SK-N-DZ (cell line): Measurements from ENCODE around the gene VDAC2.
"Not testable (repeated sequence)": the region's sequence is repeated elsewhere in the genome, so short reads cannot be mapped to it uniquely, and the experiment has no call there.

ENCODE experiments used
- DNase-seq: peaks from one replicate; pipeline ENCODE4 v3.0.0-alpha.2; 2015; ENCODE audit warnings: low spot score

Gene VDAC2

GRCh38 chr10:75197906-75198305 is 12.7 kb upstream of the VDAC2 start:
- no peak for DNase-seq

GRCh38 chr10:75199949-75200348 is 10.6 kb upstream of the VDAC2 start:
- not testable (repeated sequence) for DNase-seq

- DNase-seq = no peak
Measured at GRCh38 chr10:75201793-75202307, 8.7 kb upstream of the VDAC2 start.

GRCh38 chr10:75202321-75203045 is 8.1 kb upstream of the VDAC2 start:
- no peak for DNase-seq

- DNase-seq = not testable (repeated sequence)
Measured at GRCh38 chr10:75203046-75203620, 7.5 kb upstream of the VDAC2 start.

- no peak for DNase-seq
Measured at GRCh38 chr10:75203724-75204123, 6.9 kb upstream of the VDAC2 start.

- DNase-seq = no peak
Measured at GRCh38 chr10:75205908-75206307, 4.7 kb upstream of the VDAC2 start.

GRCh38 chr10:75206638-75207037 is 4.0 kb upstream of the VDAC2 start:
- not testable (repeated sequence) for DNase-seq

- DNase-seq = no peak
Measured at GRCh38 chr10:75207079-75207856, 3.3 kb upstream of the VDAC2 start.

GRCh38 chr10:75207857-75208144 is 2.8 kb upstream of the VDAC2 start:
- no peak for DNase-seq

- DNase-seq = no peak
Measured at GRCh38 chr10:75208181-75208580, 2.4 kb upstream of the VDAC2 start.

- no peak for DNase-seq
Measured at GRCh38 chr10:75209086-75209920, 1.3 kb upstream of the VDAC2 start.

- peak; percentile 75 for DNase-seq
Measured at GRCh38 chr10:75209921-75210281, 695 bp upstream of the VDAC2 start.

- no peak for DNase-seq
Measured at GRCh38 chr10:75211007-75211691, 553 bp downstream of the VDAC2 start.

- DNase-seq = no peak
Measured at GRCh38 chr10:75212343-75212742, 1.7 kb downstream of the VDAC2 start.

- no peak for DNase-seq
Measured at GRCh38 chr10:75220274-75220673, 9.7 kb downstream of the VDAC2 start.

- not testable (repeated sequence) for DNase-seq
Measured at GRCh38 chr10:75221492-75221891, 10.9 kb downstream of the VDAC2 start.

- DNase-seq = no peak
Measured at GRCh38 chr10:75223507-75223906, 12.9 kb downstream of the VDAC2 start.

GRCh38 chr10:75226095-75226494 is 15.5 kb downstream of the VDAC2 start:
- no peak for DNase-seq

- no peak for DNase-seq
Measured at GRCh38 chr10:75226656-75227055, 16.1 kb downstream of the VDAC2 start.

- no peak for DNase-seq
Measured at GRCh38 chr10:75228278-75228677, 17.7 kb downstream of the VDAC2 start.
